Measurements from ENCODE around the gene PPP4R2. TPM values are rescaled to one million over a fixed set of nuclear protein-coding genes. Genes with fewer than 3 reads are reported as not detected.

The PPP4R2 gene
- polyA plus RNA-seq, 3 donors: 14.3 to 25.4 (median 18.7) TPM

GRCh38 chr3:73041537-73041936 lies 44.9 kb downstream of the PPP4R2 start:
- peaks cover 100% of the 10 kb centered on the region for H4K20me1 ChIP-seq (ENCODE audit: insufficient read depth, low read length)
- TF ChIP-seq CTCF (IDR thresholded peaks at IDR 0.05): no peak
- H3K36me3 ChIP-seq (replicated peaks in 1 of 2; ENCODE audit: control insufficient read depth in 1 of 2, insufficient read depth in 2 of 2, low read length in 2 of 2): no peaks in the 10 kb centered on the region
- peaks cover 27% of the 10 kb centered on the region for H3K4me1 Mint-ChIP-seq
- DNase-seq: no peak
- H2AFZ ChIP-seq (ENCODE audit: insufficient read depth, low read depth, low read length, poor library complexity, severe bottlenecking): no peak overlapping the region
- no peaks in the 10 kb centered on the region for H3K9me3 ChIP-seq (replicated peaks in 1 of 2; ENCODE audit: control insufficient read depth in 1 of 2, insufficient read depth in 1 of 2, low read length in 2 of 2)
- no peaks in the 10 kb centered on the region for H3K4me1 ChIP-seq (ENCODE audit: control insufficient read depth in 1 of 2, insufficient read depth in 2 of 2, low read length in 2 of 2)
- no peak overlapping the region for H3K4me3 Mint-ChIP-seq
- H3K27me3 ChIP-seq (ENCODE audit: control insufficient read depth in 2 of 2, insufficient read depth in 2 of 2, low read length in 2 of 2): no peaks in the 10 kb centered on the region
- whole genome bisulfite sequencing (ENCODE audit: insufficient coverage): 89% methylated on average over 2 of the region's 3 CpGs
- peaks cover 2 to 4% of the 10 kb centered on the region in 2 donors for H3K36me3 Mint-ChIP-seq
- intact Hi-C loops (cut with micrococcal nuclease): no loop called here
- no peak overlapping the region for H3K4me2 ChIP-seq (replicated peaks; ENCODE audit: extremely low read depth, low read length, poor library complexity, severe bottlenecking)
- H3K27me3 Mint-ChIP-seq (ENCODE audit: low read depth in 3 of 3): no peaks in the 10 kb centered on the region
- H3K27ac Mint-ChIP-seq: no peak overlapping the region
- no peak overlapping the region for H3K4me3 ChIP-seq (replicated peaks in 1 of 3; ENCODE audit: low read depth in 2 of 3, low read length in 3 of 3)
- H3K9ac ChIP-seq (ENCODE audit: insufficient read depth, low read length, poor library complexity, severe bottlenecking): no peak overlapping the region
- no peak overlapping the region for H3K27ac ChIP-seq (ENCODE audit: low read depth in 1 of 2, low read length in 2 of 2)
- H3K79me2 ChIP-seq (ENCODE audit: insufficient read depth, low read length): peaks cover 100% of the 10 kb centered on the region
- no peaks in the 10 kb centered on the region for H3K9me3 Mint-ChIP-seq

- H3K27me3 ChIP-seq (ENCODE audit: control insufficient read depth in 2 of 2, insufficient read depth in 2 of 2, low read length in 2 of 2): no peaks in the 10 kb centered on the region
- no peak overlapping the region for H3K9ac ChIP-seq (ENCODE audit: insufficient read depth, low read length, poor library complexity, severe bottlenecking)
- no peak overlapping the region for H3K4me3 Mint-ChIP-seq
- H3K79me2 ChIP-seq (ENCODE audit: insufficient read depth, low read length): peaks cover 100% of the 10 kb centered on the region
- H3K27ac Mint-ChIP-seq: no peak overlapping the region
- no peak overlapping the region for H2AFZ ChIP-seq (ENCODE audit: insufficient read depth, low read depth, low read length, poor library complexity, severe bottlenecking)
- TF ChIP-seq CTCF (IDR thresholded peaks at IDR 0.05): no peak
- no peaks in the 10 kb centered on the region for H3K9me3 ChIP-seq (replicated peaks in 1 of 2; ENCODE audit: control insufficient read depth in 1 of 2, insufficient read depth in 1 of 2, low read length in 2 of 2)
- H3K36me3 Mint-ChIP-seq: peaks cover 5 to 12% of the 10 kb centered on the region in 2 donors
- peaks cover 14% of the 10 kb centered on the region for H3K4me1 Mint-ChIP-seq
- H3K4me2 ChIP-seq (replicated peaks; ENCODE audit: extremely low read depth, low read length, poor library complexity, severe bottlenecking): no peak overlapping the region
- intact Hi-C loops (cut with micrococcal nuclease): no loop called here
- no peak overlapping the region for H3K27ac ChIP-seq (ENCODE audit: low read depth in 1 of 2, low read length in 2 of 2)
- H3K9me3 Mint-ChIP-seq: no peaks in the 10 kb centered on the region
- WGBS (ENCODE audit: insufficient coverage): no CpG with 5 or more reads among the region's 1 CpG
- H3K4me3 ChIP-seq (replicated peaks in 1 of 3; ENCODE audit: low read depth in 2 of 3, low read length in 3 of 3): no peak overlapping the region
- no peaks in the 10 kb centered on the region for H3K4me1 ChIP-seq (ENCODE audit: control insufficient read depth in 1 of 2, insufficient read depth in 2 of 2, low read length in 2 of 2)
- DNase-seq: no peak
- H4K20me1 ChIP-seq (ENCODE audit: insufficient read depth, low read length): peaks cover 100% of the 10 kb centered on the region
- peaks cover 0 to 2% (median 0%) of the 10 kb centered on the region in 3 donors for H3K27me3 Mint-ChIP-seq (ENCODE audit: low read depth in 3 of 3)
- H3K36me3 ChIP-seq (replicated peaks in 1 of 2; ENCODE audit: control insufficient read depth in 1 of 2, insufficient read depth in 2 of 2, low read length in 2 of 2): peaks cover 9% of the 10 kb centered on the region in 2 donors
These were observed 46.8 kb downstream of the PPP4R2 start for GRCh38 chr3:73043414-73043813.

All from CD14-positive monocyte (primary cell).